ELR (cell line): Measurements from ENCODE around the gene SLF2.
"Not testable (repeated sequence)": the region's sequence is repeated elsewhere in the genome, so short reads cannot be mapped to it uniquely, and the experiment has no call there.

Experiments
- DNase-seq: peaks from one replicate; pipeline ENCODE4 v3.0.0-alpha.2; 2015; ENCODE audit warnings: low read depth

The SLF2 gene

DNA sequence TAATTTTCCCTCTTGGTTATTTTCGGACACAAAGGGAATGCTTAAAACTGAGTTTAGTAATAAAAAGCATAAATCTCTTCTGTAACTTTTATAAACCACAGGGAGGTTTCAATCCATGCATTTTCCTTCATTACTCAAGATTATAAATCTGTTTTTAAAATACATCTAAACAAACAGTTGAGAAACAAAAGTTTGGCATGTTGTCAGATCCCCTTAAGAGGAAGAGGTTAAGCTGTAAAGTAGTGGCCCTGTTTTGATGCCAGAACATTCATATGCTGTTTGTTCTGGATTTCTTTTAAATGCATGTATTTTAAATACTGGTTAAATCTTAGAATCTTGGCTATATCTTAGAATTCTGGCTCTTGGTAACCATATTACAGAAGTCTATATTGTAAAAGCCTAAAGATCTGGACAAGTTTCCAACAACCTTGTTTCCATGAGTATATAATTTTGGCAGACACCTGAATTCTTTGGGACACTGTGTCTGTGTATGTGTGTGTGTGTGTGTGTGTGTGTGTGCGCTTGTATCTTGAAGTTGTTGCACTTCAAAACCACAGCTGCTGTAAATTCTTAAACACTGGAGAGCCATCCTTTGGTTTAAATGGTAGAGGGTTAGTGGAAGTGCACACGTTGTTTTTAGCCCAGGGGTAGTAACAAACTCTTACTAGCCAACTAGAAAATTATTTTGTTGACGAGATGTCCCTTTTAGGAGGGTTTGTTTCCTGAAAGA, 49.8 kb downstream of the SLF2 start:
- no peak for DNase-seq

- no peak for DNase-seq
Observed at GRCh38 chr10:100963826-100964225, 51.1 kb downstream of the SLF2 start.

DNA sequence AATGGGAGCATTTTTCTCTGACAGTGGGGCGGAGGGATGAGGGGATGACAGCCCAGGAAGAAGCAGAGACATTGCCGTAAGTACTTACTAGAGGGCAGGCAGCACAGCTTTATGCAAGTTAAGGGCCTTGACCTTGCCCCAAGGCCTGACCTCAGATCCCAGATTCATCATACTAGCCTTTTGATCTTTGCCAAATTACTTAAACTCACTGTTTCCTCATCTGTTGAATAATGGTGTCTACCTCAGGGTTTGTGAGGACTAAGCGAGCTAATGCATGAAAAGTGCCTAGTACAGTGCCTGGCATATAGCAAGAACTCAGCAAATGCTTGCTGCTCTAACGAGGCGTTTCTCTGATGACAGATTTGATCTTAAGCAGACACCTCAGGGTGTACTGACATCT, 53.1 kb downstream of the SLF2 start:
- DNase-seq: no peak

DNA sequence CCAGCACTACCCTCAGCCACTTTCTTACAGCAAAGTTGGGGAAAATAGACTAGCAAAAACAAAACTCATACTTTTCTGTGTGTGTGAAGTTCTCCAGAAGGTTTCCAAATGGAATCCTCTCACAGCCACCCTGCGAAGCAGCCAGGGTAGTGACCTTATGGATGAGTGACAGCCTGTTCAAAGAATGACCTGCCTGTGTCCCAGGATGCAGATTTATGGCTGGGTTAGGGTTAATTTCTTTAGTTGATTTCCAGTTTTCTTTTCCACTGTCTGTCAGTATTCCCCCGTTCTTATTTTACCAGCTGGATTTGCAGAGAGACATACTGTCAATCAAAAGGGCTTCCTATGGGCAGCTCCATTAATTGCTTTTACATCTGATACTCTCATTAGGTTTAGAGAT, 54.1 kb downstream of the SLF2 start:
- DNase-seq: no peak

- no peak for DNase-seq
Observed at GRCh38 chr10:100967332-100967731, 54.6 kb downstream of the SLF2 start.

DNA sequence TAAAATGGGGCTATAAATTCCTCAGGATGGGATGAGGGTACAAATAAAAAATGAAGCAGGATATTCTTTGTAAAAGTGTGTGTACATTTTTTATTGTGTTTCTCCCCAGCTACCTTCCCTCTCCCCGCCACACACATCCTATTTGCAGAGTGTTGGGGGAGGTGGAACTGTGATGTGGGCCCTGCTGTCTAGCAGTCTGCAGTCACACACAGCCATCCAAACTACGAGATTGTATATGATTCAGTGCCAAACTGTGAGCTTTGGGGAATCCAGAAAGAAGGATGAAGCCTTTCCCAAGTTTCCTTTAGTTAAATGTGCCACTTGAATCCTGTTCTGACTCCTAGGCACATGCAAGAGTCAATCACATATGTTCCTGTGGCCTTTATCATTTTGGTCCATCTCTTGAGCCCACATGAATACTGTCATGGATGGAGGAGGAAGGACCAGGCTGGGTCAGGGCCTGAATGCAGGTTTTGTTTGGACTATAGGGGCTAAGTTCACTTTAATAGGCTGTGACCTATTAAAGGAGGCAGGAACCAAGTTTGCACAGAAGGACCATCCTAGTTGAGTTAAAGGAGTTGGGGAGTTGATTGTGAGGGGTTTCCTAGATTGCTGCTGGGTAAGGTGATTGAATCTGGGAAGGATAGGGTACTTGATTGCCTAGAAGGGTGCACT, 55.4 kb downstream of the SLF2 start:
- DNase-seq: no peak

DNA sequence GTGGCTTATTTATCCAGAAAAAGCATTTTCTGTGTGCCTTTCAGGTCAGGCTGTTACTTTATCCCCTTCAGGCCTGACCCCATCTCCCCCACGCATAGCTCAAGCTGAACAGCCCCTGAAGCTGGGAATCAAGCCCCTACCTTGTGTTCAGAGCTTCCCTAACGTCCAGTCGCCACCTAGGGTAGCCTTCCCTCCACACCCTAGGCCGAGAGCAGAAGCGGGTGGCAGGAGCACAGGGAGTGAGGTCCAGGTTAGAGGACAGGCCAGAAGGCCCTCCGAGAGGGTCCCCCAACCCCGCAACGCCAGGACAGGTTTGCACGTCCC, 56.1 kb downstream of the SLF2 start:
- no peak for DNase-seq

- DNase-seq: peak; percentile 50
Observed at GRCh38 chr10:100969187-100970075, 56.7 kb downstream of the SLF2 start, which contains the start of gene SEMA4G. Gene SEMA4G, plus strand, starts transcription at chr10:100969504. Its CDS starts 3,409 bp downstream, at chr10:100972913.

- DNase-seq: no peak
Observed at GRCh38 chr10:100970076-100970913, 57.5 kb downstream of the SLF2 start.

- DNase-seq: no peak
Observed at GRCh38 chr10:100970914-100971811, 58.4 kb downstream of the SLF2 start.

GRCh38 chr10:100972115-100972903, 59.5 kb downstream of the SLF2 start:
- DNase-seq: no peak

DNA sequence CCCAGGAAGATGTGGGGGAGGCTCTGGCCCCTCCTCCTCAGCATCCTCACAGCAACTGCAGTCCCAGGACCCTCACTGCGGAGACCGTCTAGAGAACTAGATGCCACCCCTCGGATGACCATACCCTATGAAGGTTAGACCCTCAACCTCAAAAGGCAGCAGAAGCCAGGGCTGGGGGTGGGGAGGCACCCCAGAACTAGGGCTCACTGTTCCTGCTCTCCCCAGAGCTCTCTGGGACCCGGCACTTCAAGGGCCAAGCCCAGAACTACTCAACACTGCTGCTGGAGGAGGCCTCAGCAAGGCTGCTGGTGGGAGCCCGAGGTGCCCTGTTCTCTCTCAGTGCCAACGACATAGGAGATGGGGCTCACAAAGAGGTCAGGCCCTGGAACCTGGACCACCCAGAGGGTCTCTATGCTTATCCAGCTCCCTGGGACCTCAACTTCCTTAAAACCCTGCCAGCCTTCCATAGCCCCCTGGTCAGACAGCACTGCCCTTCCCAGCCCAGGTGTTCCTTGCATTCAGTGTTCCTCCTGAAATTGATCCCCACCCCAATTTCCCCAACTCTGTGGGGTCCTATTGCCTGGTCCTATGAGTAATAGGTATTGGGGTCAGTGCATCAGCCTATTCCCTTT, 60.3 kb downstream of the SLF2 start:
- no peak for DNase-seq

DNA sequence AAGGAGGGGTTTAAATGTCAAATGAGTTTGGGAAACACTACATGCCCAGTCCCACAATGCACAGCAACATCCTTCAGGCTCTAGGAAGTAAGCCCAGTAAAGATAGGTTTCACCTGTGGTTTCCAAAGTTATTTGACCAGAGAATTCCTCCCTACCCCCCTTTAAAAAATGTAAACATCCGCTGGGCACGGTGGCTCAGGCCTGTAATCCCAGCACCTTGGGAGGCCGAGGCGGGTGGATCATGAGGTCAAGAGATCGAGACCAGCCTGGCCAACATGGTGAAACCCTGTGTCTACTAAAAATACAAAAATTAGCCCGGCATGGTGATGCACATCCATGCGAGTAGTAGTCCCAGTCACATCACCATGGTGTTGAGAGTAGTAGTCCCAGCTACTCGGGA, 62.6 kb downstream of the SLF2 start:
- not testable (repeated sequence) for DNase-seq

GRCh38 chr10:100976906-100977305, 64.1 kb downstream of the SLF2 start:
- no peak for DNase-seq

DNA sequence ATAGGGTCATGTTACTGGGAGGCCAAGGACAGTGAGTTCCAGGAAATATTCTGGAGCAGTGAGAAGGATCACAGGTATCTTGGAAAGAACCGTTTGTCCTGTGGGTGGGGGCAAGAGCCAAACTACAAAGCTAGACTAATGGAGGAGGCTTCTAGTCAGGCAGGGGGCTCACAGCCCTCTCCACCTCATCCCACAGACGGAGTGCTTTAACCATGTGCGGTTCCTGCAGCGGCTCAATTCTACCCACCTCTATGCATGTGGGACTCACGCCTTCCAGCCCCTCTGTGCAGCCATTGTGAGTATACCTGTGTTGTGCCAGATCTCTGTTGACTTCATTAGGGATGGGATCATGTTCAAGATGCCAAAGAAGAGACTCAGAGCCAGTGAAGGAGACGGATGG, 64.7 kb downstream of the SLF2 start:
- no peak for DNase-seq

GRCh38 chr10:100978121-100978900, 65.5 kb downstream of the SLF2 start:
- no peak for DNase-seq

GRCh38 chr10:100978901-100979195, 66.1 kb downstream of the SLF2 start:
- no peak for DNase-seq

DNA sequence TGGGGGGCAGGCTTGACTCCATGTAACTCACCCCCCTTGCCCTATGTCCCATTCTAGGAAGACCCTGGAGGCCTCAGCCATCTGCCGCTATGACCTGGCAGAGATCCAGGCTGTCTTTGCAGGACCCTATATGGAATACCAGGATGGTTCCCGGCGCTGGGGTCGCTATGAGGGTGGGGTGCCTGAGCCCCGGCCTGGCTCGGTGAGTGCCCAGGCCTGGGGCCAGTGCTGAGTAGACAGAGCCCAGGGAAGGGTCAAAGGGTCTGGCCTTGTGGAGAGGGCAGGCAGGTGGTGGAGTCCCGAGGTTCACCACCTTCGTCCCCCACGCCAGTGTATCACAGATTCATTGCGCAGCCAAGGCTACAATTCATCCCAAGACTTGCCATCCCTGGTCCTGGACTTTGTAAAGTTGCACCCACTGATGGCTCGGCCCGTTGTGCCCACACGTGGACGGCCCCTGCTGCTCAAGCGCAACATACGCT, 67.1 kb downstream of the SLF2 start:
- DNase-seq: no peak

DNA sequence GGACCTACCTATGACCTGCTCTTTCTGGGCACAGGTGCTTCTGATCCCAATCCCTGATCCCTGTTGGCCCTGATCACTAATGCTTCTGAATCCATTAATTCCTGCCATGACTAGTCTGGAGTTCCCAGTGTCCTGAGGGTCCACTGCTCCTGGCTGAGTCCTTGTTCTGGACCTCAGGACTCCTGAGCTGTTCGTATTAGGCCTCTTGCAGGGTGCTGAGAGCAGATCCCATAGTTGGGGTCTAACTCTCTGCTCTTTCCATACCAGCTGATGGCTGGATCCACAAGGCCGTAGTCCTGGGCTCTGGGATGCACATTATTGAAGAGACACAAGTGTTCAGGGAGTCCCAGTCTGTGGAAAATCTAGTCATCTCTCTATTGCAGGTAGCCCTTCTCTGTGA, 67.5 kb downstream of the SLF2 start:
- no peak for DNase-seq
